ENCODE results near the gene IL13RA1. TPM values are rescaled to one million over a fixed set of nuclear protein-coding genes. Genes with fewer than 3 reads are reported as not detected.

Gene IL13RA1
- total RNA-seq, 1 donor from 2014 or later: 3.2 TPM

- Mint-ChIP-seq H3K36me3 (peaks cover 4% of the 10 kb centered on the region), H3K4me3 (no peak overlapping the region), H3K27ac (no peak overlapping the region), H3K27me3 (ENCODE audit: insufficient read depth, low read depth) (no peaks in the 10 kb centered on the region), H3K9me3 (no peaks in the 10 kb centered on the region), H3K4me1 (no peaks in the 10 kb centered on the region)
- Histone ChIP-seq H3K27me3 (no peaks in the 10 kb centered on the region), H3K36me3 (no peaks in the 10 kb centered on the region), H3K4me3 (no peak overlapping the region), H3F3A (ENCODE audit: low read depth) (no peaks in the 10 kb centered on the region), H3K4me2 (no peak overlapping the region), H3K9ac (no peak overlapping the region), H3K4me1 (no peaks in the 10 kb centered on the region), H4K20me1 (ENCODE audit: low read depth) (no peaks in the 10 kb centered on the region), H3K27ac (no peak overlapping the region), H2AFZ (replicated peaks) (no peak overlapping the region), H3K9me3 (ENCODE audit: low read depth) (no peaks in the 10 kb centered on the region), H3K79me2 (ENCODE audit: low read depth) (no peaks in the 10 kb centered on the region)
- TF ChIP-seq EZH2 (IDR thresholded peaks at IDR 0.05) (no peak), EZH2phosphoT487 (IDR thresholded peaks at IDR 0.05) (no peak)
- TF ChIP-seq, protein P1, sequence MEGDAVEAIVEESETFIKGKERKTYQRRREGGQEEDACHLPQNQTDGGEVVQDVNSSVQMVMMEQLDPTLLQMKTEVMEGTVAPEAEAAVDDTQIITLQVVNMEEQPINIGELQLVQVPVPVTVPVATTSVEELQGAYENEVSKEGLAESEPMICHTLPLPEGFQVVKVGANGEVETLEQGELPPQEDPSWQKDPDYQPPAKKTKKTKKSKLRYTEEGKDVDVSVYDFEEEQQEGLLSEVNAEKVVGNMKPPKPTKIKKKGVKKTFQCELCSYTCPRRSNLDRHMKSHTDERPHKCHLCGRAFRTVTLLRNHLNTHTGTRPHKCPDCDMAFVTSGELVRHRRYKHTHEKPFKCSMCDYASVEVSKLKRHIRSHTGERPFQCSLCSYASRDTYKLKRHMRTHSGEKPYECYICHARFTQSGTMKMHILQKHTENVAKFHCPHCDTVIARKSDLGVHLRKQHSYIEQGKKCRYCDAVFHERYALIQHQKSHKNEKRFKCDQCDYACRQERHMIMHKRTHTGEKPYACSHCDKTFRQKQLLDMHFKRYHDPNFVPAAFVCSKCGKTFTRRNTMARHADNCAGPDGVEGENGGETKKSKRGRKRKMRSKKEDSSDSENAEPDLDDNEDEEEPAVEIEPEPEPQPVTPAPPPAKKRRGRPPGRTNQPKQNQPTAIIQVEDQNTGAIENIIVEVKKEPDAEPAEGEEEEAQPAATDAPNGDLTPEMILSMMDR (IDR thresholded peaks at IDR 0.05): no peak
- DNase-seq (ENCODE audit: low spot score): no peak
Observed at GRCh38 chrX:118745570-118745969, 18.2 kb downstream of the IL13RA1 start.

GRCh38 chrX:118751950-118752783 lies 24.8 kb downstream of the IL13RA1 start:
- no peak for DNase-seq (ENCODE audit: low spot score)
- no peaks in the 10 kb centered on the region for H3K9me3 Mint-ChIP-seq

GRCh38 chrX:118755633-118756032 lies 28.2 kb downstream of the IL13RA1 start:
- Histone ChIP-seq H3K27me3 (no peaks in the 10 kb centered on the region), H3K4me2 (no peak overlapping the region), H3K4me3 (no peak overlapping the region), H4K20me1 (ENCODE audit: low read depth) (no peaks in the 10 kb centered on the region), H3K36me3 (no peaks in the 10 kb centered on the region), H3K27ac (no peak overlapping the region), H2AFZ (replicated peaks) (no peak overlapping the region), H3K79me2 (ENCODE audit: low read depth) (no peaks in the 10 kb centered on the region), H3K9me3 (ENCODE audit: low read depth) (no peaks in the 10 kb centered on the region), H3K9ac (no peak overlapping the region), H3K4me1 (no peaks in the 10 kb centered on the region), H3F3A (ENCODE audit: low read depth) (no peaks in the 10 kb centered on the region)
- TF ChIP-seq EZH2 (IDR thresholded peaks at IDR 0.05): no peak
- TF ChIP-seq, protein P1 (IDR thresholded peaks at IDR 0.05): no peak
- TF ChIP-seq EZH2phosphoT487 (IDR thresholded peaks at IDR 0.05): no peak
- DNase-seq (ENCODE audit: low spot score): no peak
- Mint-ChIP-seq H3K27ac (no peak overlapping the region), H3K9me3 (no peaks in the 10 kb centered on the region), H3K4me1 (no peaks in the 10 kb centered on the region), H3K4me3 (no peak overlapping the region), H3K36me3 (peaks cover 12% of the 10 kb centered on the region), H3K27me3 (ENCODE audit: insufficient read depth, low read depth) (no peaks in the 10 kb centered on the region)

More at GRCh38 chrX:118751950-118752783, 24.8 kb downstream of the IL13RA1 start:
- TF ChIP-seq EZH2 (IDR thresholded peaks at IDR 0.05) (no peak), EZH2phosphoT487 (IDR thresholded peaks at IDR 0.05) (no peak)
- TF ChIP-seq, protein P1 (IDR thresholded peaks at IDR 0.05): no peak
- Histone ChIP-seq H3K27ac (no peak overlapping the region), H3K27me3 (no peaks in the 10 kb centered on the region), H3F3A (ENCODE audit: low read depth) (no peaks in the 10 kb centered on the region), H2AFZ (replicated peaks) (no peak overlapping the region), H3K36me3 (no peaks in the 10 kb centered on the region), H3K4me2 (no peak overlapping the region), H4K20me1 (ENCODE audit: low read depth) (no peaks in the 10 kb centered on the region), H3K4me3 (no peak overlapping the region), H3K4me1 (no peaks in the 10 kb centered on the region), H3K79me2 (ENCODE audit: low read depth) (no peaks in the 10 kb centered on the region), H3K9ac (no peak overlapping the region), H3K9me3 (ENCODE audit: low read depth) (no peaks in the 10 kb centered on the region)
- Mint-ChIP-seq H3K36me3 (peaks cover 14% of the 10 kb centered on the region), H3K27me3 (ENCODE audit: insufficient read depth, low read depth) (no peaks in the 10 kb centered on the region), H3K27ac (no peak overlapping the region), H3K4me3 (no peak overlapping the region), H3K4me1 (no peaks in the 10 kb centered on the region)
